SK-N-SH treated with all-trans-retinoic acid at 6 μM for 48 hours (cell line): ENCODE results near the gene LYRM7.

Source experiments
- ARNTL ChIP-seq: fragments of 450-650 bp; formaldehyde crosslinking; IDR thresholded peaks from 2 replicates; pipeline ENCODE4 v1.5.0; 2020; ENCODE audit warnings: low read depth, mild to moderate bottlenecking, moderate library complexity, borderline replicate concordance
- CREB5 ChIP-seq: fragments of 250-450 bp; sonication (Bioruptor Pico); IDR thresholded peaks from 2 replicates; pipeline ENCODE4 v1.5.1; 2020; ENCODE audit warnings: low read depth, mild to moderate bottlenecking, moderate library complexity
- ESRRG ChIP-seq: fragments of 250-450 bp; sonication (Bioruptor Pico); IDR thresholded peaks from 2 replicates; pipeline ENCODE4 v1.6.1; 2021; ENCODE audit warnings: mild to moderate bottlenecking
- GLIS3 ChIP-seq: fragments of 250-450 bp; sonication (Bioruptor Pico); IDR thresholded peaks from 2 replicates; pipeline ENCODE4 v1.5.0; 2020; ENCODE audit warnings: mild to moderate bottlenecking, moderate library complexity
- PPARA ChIP-seq: fragments of 250-450 bp; sonication (Bioruptor Pico); IDR thresholded peaks from 2 replicates; pipeline ENCODE4 v1.5.0; 2020; ENCODE audit warnings: mild to moderate bottlenecking, borderline replicate concordance
- SNAI2 ChIP-seq: fragments of 250-450 bp; sonication (Bioruptor Pico); IDR thresholded peaks from 2 replicates; pipeline ENCODE4 v1.5.0; 2020; ENCODE audit warnings: mild to moderate bottlenecking, moderate library complexity
- TCF4 ChIP-seq: fragments of 250-450 bp; sonication (Bioruptor Pico); IDR thresholded peaks from 2 replicates; pipeline ENCODE4 v1.8.0; 2021; ENCODE audit warnings: mild to moderate bottlenecking, moderate library complexity, borderline replicate concordance
- TSHZ2 ChIP-seq: fragments of 250-450 bp; sonication (Bioruptor Pico); IDR thresholded peaks from 2 replicates; pipeline ENCODE4 v1.5.0; 2020; ENCODE audit warnings: mild to moderate bottlenecking, moderate library complexity
- ZFP30 ChIP-seq: fragments of 450-650 bp; formaldehyde crosslinking; IDR thresholded peaks from 2 replicates; pipeline ENCODE4 v1.5.0; 2022; ENCODE audit warnings: mild to moderate bottlenecking, moderate library complexity

- TF ChIP-seq ZFP30 (CRISPR knock-in tag) (no peak), GLIS3 (CRISPR knock-in tag) (no peak), CREB5 (CRISPR knock-in tag) (no peak), SNAI2 (CRISPR knock-in tag) (no peak), TSHZ2 (CRISPR knock-in tag) (no peak), PPARA (CRISPR knock-in tag) (no peak), ESRRG (CRISPR knock-in tag) (no peak), TCF4 (CRISPR knock-in tag) (no peak), ARNTL (CRISPR knock-in tag) (no peak)
These were observed 31.4 kb upstream of the LYRM7 start for GRCh38 chr5:131139321-131139720.
